ENCODE results near the gene TEX12.
"Not testable (repeated sequence)": the region's sequence is repeated elsewhere in the genome, so short reads cannot be mapped to it uniquely, and the experiment has no call there.

Gene TEX12

DNA sequence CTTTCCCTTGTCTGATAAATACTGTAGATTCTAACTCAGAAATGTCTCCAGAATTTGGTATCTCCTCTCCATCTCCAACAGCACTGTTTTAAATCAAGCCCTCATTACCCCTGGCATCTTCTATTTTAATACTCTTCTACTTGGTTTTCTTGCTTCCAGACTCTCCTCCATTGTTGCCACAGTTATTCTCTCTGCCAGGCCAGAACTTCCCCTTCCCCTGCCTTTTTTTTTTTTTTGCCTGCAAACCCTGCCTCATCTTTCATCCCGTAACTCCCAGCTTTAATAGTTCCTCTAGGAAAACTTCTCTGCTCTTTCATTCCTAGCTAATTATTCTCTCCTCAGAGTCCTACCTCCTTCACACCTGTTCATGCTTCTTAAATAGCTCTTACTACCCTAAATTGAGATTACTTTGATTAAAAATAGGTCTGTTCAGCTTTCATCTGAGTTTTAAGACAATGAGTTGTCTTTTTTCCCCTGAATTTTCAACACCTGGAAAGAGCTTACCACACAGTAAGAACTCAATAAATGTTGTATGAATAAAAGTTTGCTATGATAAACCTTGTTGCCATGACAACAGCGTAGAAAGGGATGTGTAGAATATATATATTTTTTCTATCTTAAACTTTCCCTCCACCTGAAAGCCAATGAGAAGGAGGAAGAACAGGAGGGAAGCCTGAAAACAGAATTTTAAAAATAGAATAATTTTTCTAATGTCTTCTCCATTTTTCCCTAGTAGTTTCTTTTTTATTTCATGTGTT, 6.9 kb upstream of the TEX12 start:
- H3K4me3 Mint-ChIP-seq, result no peak overlapping the region

DNA sequence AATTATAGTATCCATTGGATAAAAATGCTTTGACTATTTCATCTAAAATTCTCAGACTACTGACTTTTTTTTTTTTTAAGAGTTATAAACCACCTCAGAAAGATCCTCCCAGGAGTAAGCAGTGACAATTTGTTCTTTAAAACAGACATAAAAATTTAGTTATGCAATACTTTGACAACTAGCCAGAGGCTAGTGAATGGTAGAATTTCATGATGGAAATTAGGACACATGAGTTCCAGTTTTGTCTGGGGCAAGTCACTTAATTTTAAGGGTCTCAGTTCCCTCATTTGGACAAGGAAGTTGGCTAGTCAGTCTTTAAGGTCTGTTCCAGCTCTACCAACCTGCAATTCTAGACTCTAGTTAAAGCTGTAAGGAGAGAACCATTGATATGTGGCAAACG, 6.2 kb upstream of the TEX12 start:
- Mint-ChIP-seq H3K4me1 (no peaks in the 10 kb centered on the region), H3K36me3 (no peaks in the 10 kb centered on the region), H3K4me3 (no peak overlapping the region), H3K27ac (no peak overlapping the region), H3K9me3 (no peaks in the 10 kb centered on the region)
- no peak for ATAC-seq
- no peak for DNase-seq (ENCODE audit: low spot score in 2 of 2)

More for the DNA sequence above, 6.9 kb upstream of the TEX12 start:
- Mint-ChIP-seq H3K4me1 (no peaks in the 10 kb centered on the region), H3K9me3 (no peaks in the 10 kb centered on the region), H3K36me3 (no peaks in the 10 kb centered on the region), H3K27ac (no peak overlapping the region)
- no peak for ATAC-seq
- no peak for DNase-seq (ENCODE audit: low spot score in 2 of 2)

DNA sequence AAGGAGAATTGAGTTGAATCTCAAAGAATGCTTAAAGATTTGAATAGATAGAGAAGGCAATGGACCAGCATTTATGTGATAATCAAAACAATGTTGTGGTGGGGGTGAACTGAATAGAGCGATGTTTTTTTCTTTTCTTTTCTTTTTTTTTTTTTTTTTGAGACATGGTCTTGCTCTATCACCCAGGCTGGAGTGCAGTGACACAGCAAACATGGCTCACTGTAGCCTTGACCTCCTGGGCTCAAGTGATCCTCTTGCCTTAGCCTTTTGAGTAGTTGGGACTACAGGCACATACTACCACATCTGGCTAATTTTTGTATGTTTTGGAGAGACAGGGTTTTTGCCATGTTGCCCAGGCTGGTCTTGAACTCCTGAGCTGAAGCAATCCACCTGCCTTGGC, 5.0 kb upstream of the TEX12 start:
- H3K27ac Mint-ChIP-seq; DNase-seq (ENCODE audit: low spot score in 2 of 2); H3K4me3 Mint-ChIP-seq; H3K4me1 Mint-ChIP-seq; ATAC-seq; H3K36me3 Mint-ChIP-seq; H3K9me3 Mint-ChIP-seq: not testable (repeated sequence)

DNA sequence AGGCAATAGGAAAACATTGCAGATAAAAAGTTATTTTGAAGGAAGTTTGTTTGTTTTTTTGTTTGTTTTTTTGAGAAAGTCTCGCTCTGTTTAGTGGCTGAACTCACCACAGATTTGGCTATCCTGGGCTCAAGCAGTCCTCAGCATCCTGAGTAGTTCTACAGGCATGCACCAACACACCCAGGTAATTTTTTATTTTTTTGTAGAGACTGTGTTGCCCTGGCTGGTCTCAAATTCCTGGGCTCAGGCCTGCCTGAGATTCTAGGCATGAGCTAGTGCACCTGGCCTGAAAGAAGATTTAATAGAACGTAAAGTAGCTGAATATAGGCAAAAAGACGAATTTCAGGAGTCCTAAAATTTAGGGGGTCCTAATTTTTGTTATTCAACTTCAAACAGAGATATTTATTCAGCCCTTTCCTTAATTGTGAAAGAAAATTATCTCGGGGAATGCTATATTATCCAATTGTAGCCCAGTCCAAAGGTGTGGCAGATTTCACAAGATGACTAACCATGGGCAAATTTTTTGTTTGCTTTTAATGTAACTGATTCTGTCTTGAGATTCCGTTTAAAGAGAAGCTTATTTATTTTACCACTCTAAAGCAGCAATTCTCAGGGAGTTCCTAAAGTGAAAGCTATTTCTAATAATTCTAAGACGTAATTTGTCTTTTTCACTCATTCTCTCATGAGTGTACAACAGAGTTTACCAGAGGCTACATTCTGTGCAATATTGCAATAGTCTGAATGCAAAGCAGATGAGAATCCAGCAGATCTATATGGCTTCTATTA, 4.2 kb upstream of the TEX12 start:
- H3K27ac Mint-ChIP-seq, result no peak overlapping the region
- no peak overlapping the region for H3K4me3 Mint-ChIP-seq
- no peaks in the 10 kb centered on the region for H3K36me3 Mint-ChIP-seq
- no peaks in the 10 kb centered on the region for H3K4me1 Mint-ChIP-seq
- H3K9me3 Mint-ChIP-seq, result no peaks in the 10 kb centered on the region
- DNase-seq (ENCODE audit: low spot score in 2 of 2) (no peak), ATAC-seq (no peak)

DNA sequence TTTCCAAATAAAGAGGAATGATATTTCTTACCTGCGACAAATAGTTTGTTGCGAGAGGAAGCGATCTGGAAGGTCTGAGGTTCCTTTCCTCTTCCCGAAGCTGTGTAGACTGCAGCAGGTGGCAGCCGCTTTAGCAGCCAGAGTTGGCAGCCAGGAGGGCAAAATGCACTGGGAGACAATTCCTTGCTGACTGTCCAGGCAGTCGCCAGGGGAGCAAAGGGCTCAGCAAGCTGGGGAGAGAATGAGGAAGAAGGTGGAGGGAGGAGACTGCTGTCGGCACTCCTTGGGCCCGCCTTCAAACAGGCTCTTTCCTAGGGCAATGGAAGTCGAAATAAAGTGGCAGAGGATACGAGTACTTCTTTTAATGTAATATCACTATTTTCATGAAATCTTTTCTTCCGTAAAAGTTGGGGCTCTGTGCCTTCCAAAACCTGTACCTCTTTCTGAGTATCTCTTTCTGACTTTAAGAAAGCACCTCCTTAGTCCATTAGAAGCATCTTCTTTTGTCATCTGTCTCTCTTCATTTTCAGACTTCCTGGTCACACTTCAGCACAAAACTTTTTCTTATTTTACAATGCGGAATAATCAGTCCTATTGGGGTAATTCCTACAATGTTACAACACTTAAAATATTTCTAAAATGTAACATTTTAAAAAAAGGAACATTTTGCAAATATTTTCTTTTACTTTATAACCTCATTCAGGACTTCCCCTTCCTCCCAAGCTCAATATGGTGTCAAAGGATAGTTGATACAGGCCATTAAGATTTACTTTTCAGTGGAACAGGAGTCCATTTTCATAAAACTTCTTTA, 3.1 kb upstream of the TEX12 start, which contains the start of gene IL18:
Gene IL18, minus strand, starts transcription at position 220 of the 811 bp plus-strand sequence. CDS start 9,041 bp downstream, outside the sequence.
- Mint-ChIP-seq H3K9me3 (no peaks in the 10 kb centered on the region), H3K36me3 (no peaks in the 10 kb centered on the region), H3K27ac (no peak within 1 kb of the TSS), H3K4me1 (no peaks in the 10 kb centered on the region), H3K4me3 (no peak within 1 kb of the TSS)
- DNase-seq (ENCODE audit: low spot score in 2 of 2) (no peak), ATAC-seq (no peak)

DNA sequence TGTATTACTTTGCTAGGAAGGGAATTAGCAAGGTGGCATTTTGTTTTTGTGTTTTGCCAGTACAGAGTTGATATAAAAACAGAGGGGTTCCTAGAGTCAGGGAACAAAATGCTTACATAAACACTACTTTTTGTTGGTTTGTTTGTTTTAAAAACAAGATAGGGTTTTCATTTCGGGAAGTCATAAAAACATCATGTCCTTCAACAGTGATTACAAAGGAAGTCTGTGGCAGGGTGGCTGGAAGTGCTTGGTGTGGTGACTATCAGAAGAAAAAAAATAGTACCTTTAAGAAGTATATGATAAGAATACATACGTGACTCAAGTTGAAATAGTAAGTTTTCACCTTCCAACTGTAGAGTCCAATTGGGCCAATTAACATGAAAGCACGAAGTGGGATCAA, 2.1 kb upstream of the TEX12 start:
- H3K9me3 Mint-ChIP-seq, result no peaks in the 10 kb centered on the region
- H3K4me1 Mint-ChIP-seq, result no peaks in the 10 kb centered on the region
- DNase-seq (ENCODE audit: low spot score in 2 of 2) (no peak), ATAC-seq (no peak)
- H3K4me3 Mint-ChIP-seq, result no peak overlapping the region
- no peak overlapping the region for H3K27ac Mint-ChIP-seq
- no peaks in the 10 kb centered on the region for H3K36me3 Mint-ChIP-seq

DNA sequence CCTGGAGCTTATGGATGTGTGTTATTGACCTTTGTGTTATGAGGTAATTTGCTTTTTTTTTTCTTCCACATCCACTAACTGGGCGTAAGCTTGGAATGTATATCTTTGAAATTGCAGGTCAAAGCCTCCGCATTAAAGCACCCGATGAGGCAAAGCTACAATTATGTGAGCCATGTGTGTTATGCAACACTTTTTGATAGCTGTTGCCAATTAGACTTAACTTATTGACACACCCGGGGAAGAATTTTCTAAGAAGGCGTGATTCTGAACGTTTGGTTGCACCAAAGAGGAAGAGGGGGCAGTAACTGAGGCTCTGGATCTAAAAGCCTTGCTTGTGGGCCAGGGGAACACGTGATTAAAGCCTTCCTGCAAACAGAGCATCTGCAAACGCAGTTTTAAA, 610 bp upstream of the TEX12 start:
- ATAC-seq, result no peak
- no peak overlapping the region for H3K27ac Mint-ChIP-seq
- H3K4me3 Mint-ChIP-seq, result no peak overlapping the region
- no peaks in the 10 kb centered on the region for H3K36me3 Mint-ChIP-seq
- no peaks in the 10 kb centered on the region for H3K9me3 Mint-ChIP-seq
- no peak for DNase-seq (ENCODE audit: low spot score in 2 of 2)
- no peaks in the 10 kb centered on the region for H3K4me1 Mint-ChIP-seq

DNA sequence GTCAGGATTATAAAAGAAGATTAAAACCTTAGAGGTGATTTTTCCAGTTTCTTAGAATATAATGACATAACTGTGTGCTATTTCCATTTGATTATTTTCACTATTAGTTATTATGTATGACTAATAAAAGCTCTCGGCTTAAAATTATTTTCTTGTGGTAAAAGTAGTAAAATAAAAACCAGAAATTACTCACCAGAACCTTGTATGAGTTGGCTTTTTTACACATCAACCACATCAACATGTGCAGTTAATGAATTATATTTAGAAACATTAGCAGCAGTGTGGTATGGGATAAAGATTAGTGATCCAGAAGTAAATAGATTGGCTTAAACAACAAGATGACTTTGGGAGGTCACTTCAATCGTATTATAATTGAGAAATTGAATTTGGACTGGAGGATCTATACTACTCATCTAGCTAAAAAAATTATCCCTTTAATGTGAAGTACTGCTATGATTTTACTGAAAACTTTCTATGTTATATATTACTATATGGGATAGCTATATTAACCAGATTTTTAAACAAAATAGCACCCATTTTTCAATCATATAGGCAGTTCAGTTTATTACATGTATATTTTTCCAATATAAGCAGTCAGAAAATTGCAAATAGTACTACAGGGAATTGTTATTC, 5.3 kb downstream of the TEX12 start:
- no peak overlapping the region for H3K4me3 Mint-ChIP-seq
- no peak for DNase-seq (ENCODE audit: low spot score in 2 of 2)
- peak; percentile 63 for ATAC-seq
- peaks cover 12% of the 10 kb centered on the region for H3K4me1 Mint-ChIP-seq
- no peaks in the 10 kb centered on the region for H3K36me3 Mint-ChIP-seq
- H3K9me3 Mint-ChIP-seq, result no peaks in the 10 kb centered on the region
- no peak overlapping the region for H3K27ac Mint-ChIP-seq

DNA sequence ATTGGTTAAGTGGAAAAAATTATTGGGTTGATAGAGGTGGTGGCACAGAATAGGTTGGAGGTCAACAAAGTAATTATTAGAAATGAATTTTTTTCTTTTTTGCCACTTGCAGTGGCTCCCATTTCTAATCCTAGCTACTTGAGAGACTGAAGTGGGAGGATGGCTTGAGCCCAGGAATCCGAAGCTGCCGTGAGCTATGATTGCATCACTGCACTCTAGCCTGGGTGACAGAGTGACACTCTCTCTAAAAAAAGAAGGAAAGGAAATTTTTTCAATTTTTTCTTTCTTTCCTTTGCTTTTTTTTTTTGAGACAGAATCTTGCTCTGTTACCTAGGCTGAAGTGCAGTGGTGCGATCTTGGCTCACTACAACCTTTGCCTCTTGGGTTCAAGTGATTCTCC, 6.0 kb downstream of the TEX12 start:
- Mint-ChIP-seq H3K4me1 (peaks cover 12% of the 10 kb centered on the region), H3K36me3 (no peaks in the 10 kb centered on the region), H3K27ac (no peak overlapping the region), H3K4me3 (no peak overlapping the region), H3K9me3 (no peaks in the 10 kb centered on the region)
- ATAC-seq, result no peak
- no peak for DNase-seq (ENCODE audit: low spot score in 2 of 2)

DNA sequence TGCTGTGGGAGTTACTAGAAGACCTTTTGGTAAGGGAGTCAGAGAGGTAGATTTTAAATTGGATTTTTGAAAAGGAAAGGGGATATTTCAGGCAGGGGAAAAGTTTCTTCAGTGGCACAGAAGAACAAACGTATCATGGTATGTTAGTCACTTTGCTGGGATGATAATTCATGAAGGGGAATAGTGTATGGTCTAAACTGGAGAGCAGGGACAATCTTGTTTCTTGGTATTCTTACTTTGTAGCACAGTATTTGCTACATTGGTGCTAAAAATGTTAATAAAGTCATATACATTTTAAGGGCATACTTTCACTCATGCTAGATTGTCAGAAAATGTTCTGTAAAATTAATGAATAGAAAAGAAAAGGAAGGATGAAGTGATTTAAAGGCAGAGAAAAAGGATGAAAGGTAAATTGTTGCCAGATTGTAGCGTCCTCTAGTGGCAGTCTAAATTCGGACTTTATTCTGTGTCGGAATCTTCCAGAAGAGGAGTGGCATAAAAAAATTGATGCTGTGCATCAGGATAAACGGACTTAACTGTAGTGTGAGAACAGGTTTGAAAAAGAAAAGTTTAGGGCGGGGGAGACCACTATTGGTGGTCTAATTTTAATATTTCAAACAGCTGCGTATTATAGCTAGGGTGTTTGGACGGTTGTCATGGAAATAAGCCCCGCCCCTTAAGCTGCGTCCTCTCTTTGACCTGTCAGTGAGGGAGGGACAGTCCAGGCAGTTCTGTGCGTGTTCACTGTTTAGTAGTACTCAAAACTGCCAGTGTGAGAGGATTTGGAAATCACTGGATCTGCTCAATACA, 7.8 kb downstream of the TEX12 start, which contains the start of gene BCO2:
Gene BCO2, plus strand, starts transcription at position 724 of the 810 bp plus-strand sequence. CDS start 90 bp downstream, outside the sequence.
- ATAC-seq (peak; percentile 89), DNase-seq (ENCODE audit: low spot score in 2 of 2) (peak; percentile 35 to 65)
- peak within 1 kb of the TSS; percentile 48 for H3K4me3 Mint-ChIP-seq
- peaks cover 17% of the 10 kb centered on the region for H3K4me1 Mint-ChIP-seq
- H3K27ac Mint-ChIP-seq, result peak within 1 kb of the TSS; percentile 27
- no peaks in the 10 kb centered on the region for H3K9me3 Mint-ChIP-seq
- no peaks in the 10 kb centered on the region for H3K36me3 Mint-ChIP-seq

DNA sequence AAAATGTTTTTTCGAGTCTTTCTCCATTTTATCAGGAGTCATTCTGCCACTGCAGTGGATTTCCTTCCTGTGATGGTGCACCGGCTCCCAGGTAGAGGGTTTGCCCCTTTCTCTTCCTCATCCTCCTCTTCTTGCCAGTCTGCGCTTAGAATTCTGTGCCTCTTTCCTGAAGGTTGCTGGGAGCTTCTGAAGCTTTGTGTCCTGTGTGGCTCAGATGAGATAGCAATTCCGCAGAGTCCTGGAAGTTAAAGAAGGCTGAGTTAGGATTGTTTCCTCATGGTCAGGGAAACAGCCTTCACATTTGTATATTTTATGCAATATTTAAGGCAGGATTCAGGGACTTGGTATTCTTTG, 8.4 kb downstream of the TEX12 start:
- peaks cover 19% of the 10 kb centered on the region for H3K4me1 Mint-ChIP-seq
- no peaks in the 10 kb centered on the region for H3K9me3 Mint-ChIP-seq
- H3K4me3 Mint-ChIP-seq, result peak overlapping the region; percentile 48

DNA sequence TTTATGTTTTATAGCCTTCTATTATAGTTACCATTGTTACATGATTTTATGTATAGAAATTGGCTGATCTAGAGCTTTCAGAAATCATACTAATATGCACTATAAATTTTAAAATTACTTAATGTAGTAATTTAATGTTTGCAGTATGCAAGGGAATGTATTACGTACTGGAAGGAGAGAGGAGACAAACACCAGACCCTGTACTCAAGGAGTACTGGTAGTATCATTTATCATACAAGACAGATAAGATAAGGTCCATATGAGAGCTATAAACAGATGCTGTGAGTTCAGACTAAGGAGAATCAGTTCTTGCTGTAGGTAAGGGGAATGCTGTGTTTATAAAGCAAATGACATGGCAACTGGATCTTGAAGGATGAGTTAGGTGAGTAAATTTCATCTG, 8.9 kb downstream of the TEX12 start:
- H3K4me1 Mint-ChIP-seq, result peaks cover 19% of the 10 kb centered on the region
- no peak overlapping the region for H3K27ac Mint-ChIP-seq
- no peak overlapping the region for H3K4me3 Mint-ChIP-seq
- DNase-seq (ENCODE audit: low spot score in 2 of 2), result no peak
- H3K36me3 Mint-ChIP-seq, result no peaks in the 10 kb centered on the region
- ATAC-seq, result no peak
- H3K9me3 Mint-ChIP-seq, result no peaks in the 10 kb centered on the region

More for the DNA sequence above, 8.4 kb downstream of the TEX12 start:
- DNase-seq (ENCODE audit: low spot score in 2 of 2), result no peak
- H3K27ac Mint-ChIP-seq, result peak overlapping the region; percentile 27
- no peak for ATAC-seq
- H3K36me3 Mint-ChIP-seq, result no peaks in the 10 kb centered on the region

DNA sequence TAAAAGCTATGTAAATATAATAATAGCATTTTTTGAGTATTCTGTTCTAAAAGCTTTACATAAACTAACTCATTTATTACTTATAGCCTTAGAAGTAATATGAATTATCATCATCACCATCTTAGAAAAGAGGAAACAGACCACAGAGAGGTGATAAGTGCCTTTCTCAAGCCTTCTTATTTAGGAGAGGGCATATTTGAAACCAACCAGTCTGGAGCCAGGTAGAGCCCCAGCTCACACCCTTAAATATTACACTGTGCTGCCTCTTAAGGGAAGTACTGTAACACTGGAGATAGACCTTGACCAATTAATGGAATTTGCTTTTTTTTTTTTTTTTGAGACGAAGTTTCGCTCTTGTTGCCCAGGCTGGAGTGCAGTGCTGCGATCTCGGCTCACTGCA, 10.4 kb downstream of the TEX12 start:
- Mint-ChIP-seq H3K27ac (no peak overlapping the region), H3K4me3 (no peak overlapping the region), H3K9me3 (no peaks in the 10 kb centered on the region), H3K36me3 (no peaks in the 10 kb centered on the region), H3K4me1 (peaks cover 19% of the 10 kb centered on the region)
- no peak for DNase-seq (ENCODE audit: low spot score in 2 of 2)
- ATAC-seq, result no peak

DNA sequence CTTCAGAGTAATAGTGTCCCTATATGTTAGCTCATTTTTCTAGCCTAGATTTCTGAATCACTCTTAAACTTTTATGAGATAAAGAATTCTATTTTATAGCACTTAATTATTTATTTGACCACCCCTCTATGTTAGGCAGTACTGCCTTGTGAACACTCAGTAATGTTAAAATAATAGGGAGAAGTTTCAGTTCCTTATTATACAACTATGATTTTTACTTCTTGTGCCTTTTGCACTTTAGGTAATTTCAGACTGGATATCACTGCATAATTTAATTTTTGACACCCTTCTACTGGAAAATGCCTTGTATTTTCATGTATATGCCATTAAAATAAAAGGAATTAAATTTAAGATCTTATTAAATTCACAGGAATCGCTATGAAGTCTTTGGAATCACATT, 11.3 kb downstream of the TEX12 start:
- no peak for ATAC-seq
- DNase-seq (ENCODE audit: low spot score in 2 of 2), result no peak
- no peak overlapping the region for H3K27ac Mint-ChIP-seq
- no peaks in the 10 kb centered on the region for H3K36me3 Mint-ChIP-seq
- no peaks in the 10 kb centered on the region for H3K9me3 Mint-ChIP-seq
- peaks cover 19% of the 10 kb centered on the region for H3K4me1 Mint-ChIP-seq
- no peak overlapping the region for H3K4me3 Mint-ChIP-seq
